HG02571 (cell line): ENCODE measurements around the gene RNF183.
"Not testable (repeated sequence)": the region's sequence is repeated elsewhere in the genome, so short reads cannot be mapped to it uniquely, and the experiment has no call there.

Experiments used
- ATAC-seq: cut with Tn5 transposase; IDR thresholded peaks from one replicate; pipeline ENCODE4 v1.9.1; 2021; ENCODE audit warnings: mild to moderate bottlenecking, moderate library complexity; ENCODE audit not compliant: unreplicated experiment

The RNF183 gene

DNA sequence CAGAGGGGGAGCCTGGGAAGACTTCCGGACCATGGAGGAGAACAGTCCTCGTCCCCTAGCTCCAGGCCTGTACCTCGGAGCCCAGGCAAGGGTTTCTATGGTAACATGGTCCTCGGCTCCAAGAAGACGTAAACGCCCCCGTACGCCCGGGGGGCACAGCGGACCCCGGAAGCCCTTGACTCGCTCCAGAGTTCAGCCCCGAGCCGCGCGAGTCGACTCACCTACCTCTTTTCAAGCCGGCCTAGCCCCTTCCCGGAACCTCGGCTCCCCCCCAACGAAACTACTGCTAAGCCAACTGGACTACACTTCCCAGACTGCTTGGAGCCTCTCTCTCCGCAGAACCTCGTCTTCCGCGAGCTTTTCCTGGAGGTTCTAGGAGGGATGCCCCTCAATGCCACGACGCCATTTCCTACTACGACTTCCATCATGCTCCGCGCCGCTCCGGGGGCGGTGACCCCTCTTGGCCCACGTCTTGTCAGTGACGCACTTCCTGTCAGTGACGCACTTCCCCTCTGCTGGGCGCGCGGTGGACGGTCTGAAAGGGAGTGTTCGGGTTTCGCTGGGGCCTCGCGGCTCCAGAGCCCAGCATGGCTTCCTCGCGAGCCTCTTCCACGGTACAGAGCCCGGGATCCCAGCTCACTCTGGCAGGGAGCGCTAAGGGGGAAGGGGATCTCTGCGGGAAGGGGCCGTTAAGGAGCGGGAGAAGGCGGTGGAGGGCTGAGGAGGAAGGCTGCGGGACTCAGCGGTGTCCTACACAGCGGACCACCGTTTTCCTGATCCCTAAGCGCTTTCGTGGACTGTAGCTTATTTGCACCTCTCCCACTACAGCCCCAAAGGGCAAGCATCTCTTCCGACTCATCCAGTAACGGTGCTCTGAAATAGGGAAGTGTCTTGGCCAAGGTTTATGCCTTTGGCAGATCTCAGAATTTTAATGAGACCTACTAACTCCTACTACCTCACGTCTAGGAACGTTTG lies 27.7 kb downstream of the RNF183 start, which contains the start of the genes CDC26 and PRPF4:
TSS of gene CDC26 (minus strand) at position 416 of the 975 bp plus-strand sequence. CDS start 3,065 bp downstream, outside the sequence.
TSS of gene PRPF4 (plus strand) at position 502 of the 975 bp plus-strand sequence. CDS start at position 588, 86 bp downstream.
- peak; percentile 98 for ATAC-seq

GRCh38 chr9:113274474-113275156 lies 28.6 kb downstream of the RNF183 start:
- ATAC-seq, result peak; percentile 5

DNA sequence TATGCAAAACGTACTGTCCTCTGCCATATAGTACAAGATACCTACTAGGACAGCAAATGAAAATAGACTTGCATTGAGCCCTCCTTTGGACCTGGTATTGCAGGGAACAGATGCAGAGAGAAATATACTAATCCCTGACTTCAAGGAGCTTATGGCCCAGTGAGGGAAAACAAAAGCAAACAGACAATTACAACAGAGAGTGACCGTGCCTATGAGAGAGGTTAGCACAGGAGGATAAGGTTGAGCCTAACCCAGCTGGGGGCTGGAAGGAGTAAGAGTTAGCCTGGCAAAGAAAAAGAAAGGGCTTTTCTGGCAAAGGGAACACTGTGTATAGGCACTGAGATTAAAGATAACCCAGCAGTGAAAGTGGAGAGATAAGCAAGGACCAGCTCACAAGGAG lies 33.3 kb downstream of the RNF183 start:
- ATAC-seq, result no peak

- no peak for ATAC-seq
Measured at GRCh38 chr9:113269355-113269754, 33.8 kb downstream of the RNF183 start.

DNA sequence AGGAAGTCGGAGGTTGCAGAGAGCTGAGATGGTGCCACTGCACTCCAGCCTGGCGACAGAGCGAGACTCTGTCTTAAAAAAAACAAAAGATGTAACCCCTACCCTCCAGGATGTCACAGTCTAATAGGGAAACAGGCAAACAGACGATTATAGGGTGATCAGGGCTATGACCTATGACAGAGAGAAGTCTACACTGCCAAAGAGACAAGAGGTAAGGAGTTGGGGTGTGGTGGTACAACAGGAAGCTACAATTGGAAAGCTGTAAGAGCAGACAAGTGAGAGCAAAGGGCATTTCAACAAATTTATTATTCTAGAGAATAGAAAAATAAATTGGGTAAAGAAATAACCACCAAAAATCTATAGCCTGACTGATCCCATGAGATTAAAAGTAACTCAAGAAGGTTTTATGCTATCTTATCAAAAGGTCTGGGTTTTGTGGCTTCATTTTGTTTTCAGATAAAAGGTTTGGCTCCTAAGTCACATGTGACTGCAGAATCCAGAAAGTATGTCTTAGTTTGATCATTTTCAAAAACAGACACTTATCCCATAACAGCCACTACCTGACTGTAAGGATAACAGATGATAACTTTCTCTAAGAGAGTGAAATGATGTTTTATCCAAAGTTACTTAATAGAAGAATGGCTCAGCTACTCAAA lies 35.1 kb downstream of the RNF183 start:
- ATAC-seq, result no peak

DNA sequence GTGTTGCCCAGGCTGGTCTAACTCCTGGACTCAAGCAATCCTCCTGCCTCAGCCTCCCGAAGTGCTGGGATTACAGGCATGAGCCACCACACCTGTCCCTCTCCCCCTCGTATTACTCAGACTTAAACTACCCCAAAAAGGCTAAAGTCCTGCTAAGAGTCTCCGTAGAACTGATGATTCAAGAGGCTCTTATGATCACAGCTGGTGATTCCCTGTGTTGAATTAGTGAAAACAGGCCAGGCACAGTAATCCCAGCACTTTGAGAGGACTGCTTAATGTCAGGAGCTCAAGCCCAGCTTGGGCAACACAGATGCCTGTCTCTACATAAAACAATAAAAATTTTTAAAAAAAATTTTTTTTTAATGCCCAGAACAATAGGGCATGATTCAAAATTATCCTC lies 37.0 kb downstream of the RNF183 start:
- no peak for ATAC-seq

GRCh38 chr9:113261917-113262671 lies 41.1 kb downstream of the RNF183 start:
- ATAC-seq, result no peak

DNA sequence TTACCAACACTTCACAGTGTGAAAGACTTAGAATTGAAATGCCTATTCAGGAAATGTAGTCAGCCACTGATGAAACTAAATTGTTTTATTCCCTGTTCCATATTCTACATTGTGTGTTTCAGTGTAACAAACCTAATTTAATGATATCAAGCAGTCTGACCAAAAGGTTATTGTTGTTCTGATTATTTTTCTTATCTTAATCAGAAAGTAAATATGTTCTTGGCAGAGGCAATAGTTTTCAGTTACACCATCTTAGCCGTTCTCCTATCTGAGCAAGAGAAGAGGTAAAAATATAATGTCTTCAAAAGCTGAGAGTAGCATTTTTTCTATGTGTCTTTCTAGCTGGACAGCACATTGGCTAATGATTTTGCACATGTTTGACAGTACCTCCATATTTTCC lies 44.9 kb downstream of the RNF183 start:
- ATAC-seq, result no peak

GRCh38 chr9:113257863-113258262 lies 45.3 kb downstream of the RNF183 start:
- no peak for ATAC-seq

- no peak for ATAC-seq
Measured at GRCh38 chr9:113255438-113255837, 47.7 kb downstream of the RNF183 start.

DNA sequence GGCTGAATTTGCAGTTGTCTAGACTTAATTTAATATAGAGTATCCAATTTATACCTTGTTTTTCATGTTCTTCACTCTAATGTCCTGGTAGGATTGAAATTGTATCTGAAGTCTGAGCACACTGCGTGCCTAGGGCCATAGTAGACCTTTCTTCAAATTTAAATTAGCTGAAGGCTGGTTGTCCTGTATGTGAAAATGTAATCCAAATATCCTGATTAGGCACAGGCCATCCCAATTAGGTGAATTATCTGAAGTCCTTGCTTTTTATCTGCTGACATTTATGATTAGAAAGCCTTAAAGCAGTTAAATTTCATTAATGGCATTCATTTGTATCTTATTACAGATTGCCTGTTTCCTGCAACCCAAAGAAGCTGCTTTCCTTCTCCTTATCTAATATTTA lies 48.2 kb downstream of the RNF183 start:
- ATAC-seq, result no peak

DNA sequence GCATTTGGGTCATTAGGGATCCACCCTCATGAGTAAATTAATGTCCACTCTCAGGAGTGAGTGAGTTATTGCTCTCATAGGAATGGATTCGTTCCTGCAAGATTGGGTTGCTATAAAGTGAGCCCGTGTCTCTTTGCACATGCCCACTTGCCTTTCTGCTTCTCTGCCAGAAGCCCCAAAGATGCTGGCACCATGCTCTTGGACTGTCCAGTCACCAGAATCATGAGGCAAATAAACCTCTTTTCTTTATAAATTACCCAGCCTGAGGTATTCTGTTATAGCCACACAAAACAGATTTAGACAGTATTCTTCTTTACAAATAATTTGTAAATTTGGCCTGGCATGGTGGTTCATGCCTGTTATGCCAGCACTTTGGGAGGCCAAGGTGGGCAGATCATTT lies 52.4 kb downstream of the RNF183 start:
- ATAC-seq, result no peak

DNA sequence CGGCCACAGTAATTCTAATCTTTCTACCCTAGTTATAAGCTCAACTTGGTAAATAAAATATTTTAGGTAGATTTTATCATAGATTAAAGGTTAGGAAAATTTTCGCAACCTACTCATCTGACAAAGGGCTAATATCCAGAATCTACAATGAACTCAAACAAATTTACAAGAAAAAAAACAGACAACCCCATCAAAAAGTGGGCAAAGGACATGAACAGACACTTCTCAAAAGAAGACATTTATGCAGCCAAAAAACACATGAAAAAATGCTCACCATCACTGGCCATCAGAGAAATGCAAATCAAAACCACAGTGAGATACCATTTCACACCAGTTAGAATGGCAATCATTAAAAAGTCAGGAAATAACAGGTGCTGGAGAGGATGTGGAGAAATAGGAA lies 53.5 kb downstream of the RNF183 start:
- ATAC-seq, result not testable (repeated sequence)

DNA sequence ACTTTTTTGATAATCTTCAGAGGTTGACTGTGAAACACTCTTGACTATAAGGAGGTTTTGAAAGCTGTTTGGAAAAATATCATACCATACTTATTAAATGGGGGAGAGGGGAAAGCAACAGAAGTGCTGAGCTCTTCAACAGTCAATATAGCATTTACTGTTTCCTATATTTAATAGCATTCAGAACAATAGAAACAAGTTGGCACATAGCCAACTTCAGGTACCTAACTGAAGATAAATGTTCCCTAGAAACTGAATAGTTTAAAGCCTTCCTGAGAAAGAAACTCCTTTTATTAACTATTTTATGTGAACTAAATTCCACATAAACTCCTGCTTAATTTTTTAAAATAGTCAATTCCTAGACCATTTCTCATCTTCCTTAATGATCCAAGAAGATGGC lies 55.5 kb downstream of the RNF183 start:
- no peak for ATAC-seq
